ENCODE measurements around the gene TMEM182.

Gene TMEM182

GRCh38 chr2:102764083-102764482, 2.3 kb downstream of the TMEM182 start:
- Histone ChIP-seq H3K9me3 (no peaks in the 10 kb centered on the region), H3K4me2 (no peak overlapping the region)
- TF ChIP-seq Cebpa-rat (IDR thresholded peaks at IDR 0.05): no peak

DNA sequence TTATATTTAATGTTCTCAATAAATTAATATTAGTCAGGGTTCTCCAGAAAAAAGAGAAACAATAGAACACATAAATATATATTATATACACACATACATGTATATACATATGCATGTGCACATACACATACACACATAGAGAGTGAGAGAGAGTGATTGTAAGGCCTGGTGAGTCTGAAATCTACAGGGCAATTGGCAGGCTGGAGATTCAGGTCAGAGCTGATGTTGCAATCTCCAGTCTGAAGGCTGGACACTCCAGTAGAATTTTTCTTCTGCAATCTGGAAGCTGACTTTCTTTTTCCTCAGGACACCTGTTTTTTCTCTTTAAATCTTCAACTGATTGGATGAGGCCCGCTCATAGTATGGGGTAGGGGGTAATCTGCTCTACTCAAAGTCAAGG, 3.2 kb downstream of the TMEM182 start:
- no peak overlapping the region for H3K27ac ChIP-seq
- no peak overlapping the region for H3K4me3 ChIP-seq
- no peaks in the 10 kb centered on the region for H3K9me3 ChIP-seq
- H3K9ac ChIP-seq: no peak overlapping the region
- H4K20me1 ChIP-seq: no peaks in the 10 kb centered on the region
- H3K4me2 ChIP-seq: no peak overlapping the region
- peaks cover 19% of the 10 kb centered on the region for H3K4me1 ChIP-seq
- no peaks in the 10 kb centered on the region for H3K27me3 ChIP-seq
- TF ChIP-seq Cebpa-rat (IDR thresholded peaks at IDR 0.05): no peak
- H3K36me3 ChIP-seq: 0 out of 2 replicates have a peak, but pooled peaks cover 4% of the 10 kb centered on the region

More at GRCh38 chr2:102764083-102764482, 2.3 kb downstream of the TMEM182 start:
- H3K4me1 ChIP-seq: peaks cover 19% of the 10 kb centered on the region
- H3K4me3 ChIP-seq: no peak overlapping the region
- no peaks in the 10 kb centered on the region for H3K27me3 ChIP-seq
- no peak overlapping the region for H3K27ac ChIP-seq
- H3K36me3 ChIP-seq: 0 out of 2 replicates have a peak, but pooled peaks cover 3% of the 10 kb centered on the region
- H4K20me1 ChIP-seq: no peaks in the 10 kb centered on the region
- H3K9ac ChIP-seq: no peak overlapping the region

DNA sequence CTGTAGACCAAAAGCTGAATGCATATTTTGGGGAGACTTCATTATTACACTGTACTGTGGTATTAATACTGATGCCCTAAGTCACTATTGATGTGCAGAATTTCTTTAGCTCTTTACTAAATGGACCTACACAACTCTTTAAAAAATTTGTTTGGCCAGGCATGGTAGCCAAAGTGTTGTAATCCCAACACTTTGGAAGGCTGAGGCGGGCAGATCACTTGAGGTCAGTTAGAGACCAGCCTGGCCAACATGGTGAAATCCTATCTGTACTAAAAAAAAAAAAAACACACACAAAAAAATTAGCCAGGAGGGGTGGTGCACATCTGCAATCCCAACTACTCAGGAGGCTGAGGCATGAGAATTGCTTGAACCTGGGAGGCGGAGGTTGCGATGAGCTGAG, 6.4 kb downstream of the TMEM182 start:
- H3K4me3 ChIP-seq: no peak overlapping the region
- no peak for TF ChIP-seq Cebpa-rat (IDR thresholded peaks at IDR 0.05)
- H3K27ac ChIP-seq: no peak overlapping the region
- 0 out of 2 replicates have a peak, but pooled peaks cover 16% of the 10 kb centered on the region for H3K36me3 ChIP-seq
- H4K20me1 ChIP-seq: no peaks in the 10 kb centered on the region
- no peak overlapping the region for H3K4me2 ChIP-seq
- no peaks in the 10 kb centered on the region for H3K4me1 ChIP-seq
- no peaks in the 10 kb centered on the region for H3K27me3 ChIP-seq
- H3K9ac ChIP-seq: no peak overlapping the region
- H3K9me3 ChIP-seq: no peaks in the 10 kb centered on the region

DNA sequence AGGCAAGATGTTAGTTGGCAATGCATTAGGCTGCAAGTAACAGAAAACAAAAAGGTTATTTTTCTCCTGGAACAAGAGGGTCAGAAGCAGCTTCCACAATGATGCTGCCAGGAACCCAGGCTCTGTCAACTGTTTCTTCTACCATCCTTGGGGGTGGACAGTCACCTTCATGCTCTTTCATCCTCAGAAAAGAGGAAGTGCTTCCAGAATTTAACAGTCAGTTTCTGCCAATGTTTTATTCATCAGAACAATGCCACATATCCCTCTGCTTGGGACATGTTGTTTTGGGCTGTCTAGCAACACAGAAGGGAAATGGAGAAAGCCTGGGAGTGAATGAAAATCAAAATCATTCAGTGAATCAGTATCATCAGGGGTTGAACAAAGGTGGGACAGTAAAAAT, 7.1 kb downstream of the TMEM182 start:
- Histone ChIP-seq H3K9me3 (no peaks in the 10 kb centered on the region), H3K4me1 (no peaks in the 10 kb centered on the region), H3K36me3 (0 out of 2 replicates have a peak, but pooled peaks cover 16% of the 10 kb centered on the region), H4K20me1 (no peaks in the 10 kb centered on the region), H3K9ac (no peak overlapping the region), H3K27me3 (no peaks in the 10 kb centered on the region), H3K4me3 (no peak overlapping the region), H3K4me2 (no peak overlapping the region), H3K27ac (no peak overlapping the region)
- no peak for TF ChIP-seq Cebpa-rat (IDR thresholded peaks at IDR 0.05)

- no peaks in the 10 kb centered on the region for H3K9me3 ChIP-seq
- no peak overlapping the region for H3K4me3 ChIP-seq
- no peaks in the 10 kb centered on the region for H3K27me3 ChIP-seq
- no peak overlapping the region for H3K9ac ChIP-seq
- H3K27ac ChIP-seq: no peak overlapping the region
- no peak for TF ChIP-seq Cebpa-rat (IDR thresholded peaks at IDR 0.05)
- H3K36me3 ChIP-seq: 0 out of 2 replicates have a peak, but pooled peaks cover 16% of the 10 kb centered on the region
- no peaks in the 10 kb centered on the region for H3K4me1 ChIP-seq
- no peak overlapping the region for H3K4me2 ChIP-seq
- H4K20me1 ChIP-seq: no peaks in the 10 kb centered on the region
Observed at GRCh38 chr2:102770506-102770905, 8.7 kb downstream of the TMEM182 start.

- Histone ChIP-seq H4K20me1 (no peaks in the 10 kb centered on the region), H3K4me2 (no peak overlapping the region), H3K4me1 (no peaks in the 10 kb centered on the region), H3K9ac (no peak overlapping the region), H3K9me3 (no peaks in the 10 kb centered on the region), H3K36me3 (0 out of 2 replicates have a peak, but pooled peaks cover 13% of the 10 kb centered on the region), H3K27ac (no peak overlapping the region), H3K4me3 (no peak overlapping the region), H3K27me3 (no peaks in the 10 kb centered on the region)
- no peak for TF ChIP-seq Cebpa-rat (IDR thresholded peaks at IDR 0.05)
Observed at GRCh38 chr2:102771114-102771513, 9.3 kb downstream of the TMEM182 start.

- Histone ChIP-seq H3K27me3 (no peaks in the 10 kb centered on the region), H3K4me2 (no peak overlapping the region), H3K4me1 (no peaks in the 10 kb centered on the region), H3K36me3 (0 out of 2 replicates have a peak, but pooled peaks cover 13% of the 10 kb centered on the region), H3K9me3 (no peaks in the 10 kb centered on the region), H3K27ac (no peak overlapping the region), H4K20me1 (no peaks in the 10 kb centered on the region), H3K4me3 (no peak overlapping the region), H3K9ac (no peak overlapping the region)
- TF ChIP-seq Cebpa-rat (IDR thresholded peaks at IDR 0.05): no peak
Observed at GRCh38 chr2:102772659-102773058, 10.8 kb downstream of the TMEM182 start.

DNA sequence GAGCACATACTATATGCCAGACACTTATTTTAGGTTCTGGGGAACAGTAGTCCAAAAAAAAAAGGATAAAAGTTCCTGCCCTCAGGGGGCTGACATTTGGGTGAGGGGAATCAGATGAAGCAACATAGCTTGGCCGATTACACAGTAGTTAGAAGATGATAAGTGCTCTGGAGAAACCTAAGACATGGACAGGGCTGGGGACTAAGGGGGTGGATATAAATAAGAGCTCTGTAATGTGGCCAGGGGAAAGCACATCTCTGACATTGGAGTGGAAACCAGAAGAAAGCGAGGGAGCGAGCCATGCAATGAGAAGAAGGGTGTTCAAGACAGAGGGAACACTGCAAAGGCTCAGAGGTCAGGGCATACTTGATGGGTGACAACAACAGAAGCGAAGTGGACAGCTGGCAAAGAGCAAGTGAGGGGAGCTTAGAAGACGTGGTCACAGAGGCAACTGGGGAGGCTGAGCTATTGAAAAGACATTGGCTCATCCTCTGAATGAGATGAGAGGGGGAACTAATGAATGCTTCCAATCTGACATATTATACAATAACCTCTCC, 11.4 kb downstream of the TMEM182 start:
- Histone ChIP-seq H3K27me3 (no peaks in the 10 kb centered on the region), H3K4me2 (no peak overlapping the region), H3K27ac (no peak overlapping the region), H3K36me3 (0 out of 2 replicates have a peak, but pooled peaks cover 13% of the 10 kb centered on the region), H4K20me1 (no peaks in the 10 kb centered on the region), H3K4me1 (no peaks in the 10 kb centered on the region), H3K9ac (no peak overlapping the region), H3K4me3 (no peak overlapping the region), H3K9me3 (no peaks in the 10 kb centered on the region)
- TF ChIP-seq Cebpa-rat (IDR thresholded peaks at IDR 0.05): no peak

- H4K20me1 ChIP-seq: no peaks in the 10 kb centered on the region
- H3K27me3 ChIP-seq: no peaks in the 10 kb centered on the region
- no peak overlapping the region for H3K4me2 ChIP-seq
- TF ChIP-seq Cebpa-rat (IDR thresholded peaks at IDR 0.05): no peak
- H3K4me1 ChIP-seq: no peaks in the 10 kb centered on the region
- H3K4me3 ChIP-seq: no peak overlapping the region
- H3K9me3 ChIP-seq: no peaks in the 10 kb centered on the region
- no peaks in the 10 kb centered on the region for H3K36me3 ChIP-seq
- no peak overlapping the region for H3K27ac ChIP-seq
- H3K9ac ChIP-seq: no peak overlapping the region
Observed at GRCh38 chr2:102778260-102778659, 16.4 kb downstream of the TMEM182 start.

DNA sequence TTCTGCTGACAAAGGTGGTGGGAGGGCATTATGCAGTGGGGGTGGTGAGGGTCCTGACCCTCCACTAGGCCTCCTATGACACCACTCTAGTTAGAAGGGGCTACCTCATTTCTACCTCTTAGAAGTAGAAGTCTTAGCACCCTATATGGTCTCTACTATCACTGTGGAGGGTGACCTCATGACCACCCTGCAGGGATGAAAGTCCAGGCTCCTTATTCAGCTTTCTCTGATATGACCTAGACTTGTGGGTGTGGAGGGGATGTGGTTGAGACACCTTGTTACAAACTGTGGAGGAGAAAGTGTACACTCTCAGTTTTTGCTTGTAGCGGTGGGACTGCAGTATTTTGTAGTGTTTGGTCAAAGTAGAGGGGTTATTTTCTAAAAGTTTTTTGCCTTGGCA, 18.6 kb downstream of the TMEM182 start:
- no peak overlapping the region for H3K27ac ChIP-seq
- no peak overlapping the region for H3K9ac ChIP-seq
- no peaks in the 10 kb centered on the region for H3K9me3 ChIP-seq
- H3K4me2 ChIP-seq: no peak overlapping the region
- no peaks in the 10 kb centered on the region for H4K20me1 ChIP-seq
- H3K4me1 ChIP-seq: no peaks in the 10 kb centered on the region
- no peak overlapping the region for H3K4me3 ChIP-seq
- TF ChIP-seq Cebpa-rat (IDR thresholded peaks at IDR 0.05): no peak
- H3K27me3 ChIP-seq: no peaks in the 10 kb centered on the region
- H3K36me3 ChIP-seq: no peaks in the 10 kb centered on the region

DNA sequence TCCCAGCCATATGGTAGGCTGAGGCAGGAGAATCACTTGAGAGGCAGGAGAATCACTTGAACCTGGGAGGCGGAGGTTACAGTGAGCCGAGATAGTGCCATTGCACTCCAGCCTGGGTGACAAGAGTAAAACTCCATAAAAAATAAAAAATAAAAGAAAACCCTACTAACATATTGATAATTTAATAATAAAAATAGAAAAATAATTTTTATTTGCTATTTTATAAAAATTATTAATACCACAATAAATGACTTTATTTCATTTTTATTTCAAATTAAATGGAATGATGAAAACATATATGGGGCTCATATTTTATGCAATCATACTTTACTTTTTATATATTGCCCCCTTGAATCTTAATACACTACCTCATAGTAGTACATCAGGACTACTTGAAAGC, 20.4 kb downstream of the TMEM182 start:
- H3K9ac ChIP-seq: no peak overlapping the region
- H3K4me3 ChIP-seq: no peak overlapping the region
- TF ChIP-seq Cebpa-rat (IDR thresholded peaks at IDR 0.05): no peak
- no peaks in the 10 kb centered on the region for H4K20me1 ChIP-seq
- no peaks in the 10 kb centered on the region for H3K4me1 ChIP-seq
- H3K9me3 ChIP-seq: no peaks in the 10 kb centered on the region
- no peak overlapping the region for H3K4me2 ChIP-seq
- no peak overlapping the region for H3K27ac ChIP-seq
- no peaks in the 10 kb centered on the region for H3K27me3 ChIP-seq
- H3K36me3 ChIP-seq: peaks cover 8% of the 10 kb centered on the region; the same call in 1 of the 2 replicates

All from BLaER1 (cell line).